HFF-Myc (cell line): ENCODE results near the gene COL4A6.

ENCODE experiments used
- DNase-seq: peaks from one replicate; pipeline ENCODE4 v3.0.0-alpha.2; 2011; ENCODE audit warnings: low read depth; ENCODE audit errors: extremely low read depth
- H3K4me3 ChIP-seq: replicated peaks from 2 replicates; pipeline ENCODE4 v1.5.1; 2011; ENCODE audit warnings: low read depth, mild to moderate bottlenecking, control low read depth, low read length
- CTCF ChIP-seq: IDR thresholded peaks from 2 replicates; pipeline ENCODE4 v1.5.1; 2012; ENCODE audit warnings: mild to moderate bottlenecking, low read depth, low read length, control low read depth; ENCODE audit errors: missing control alignments

COL4A6 gene

GRCh38 chrX:108312011-108312410 is 126.2 kb downstream of the COL4A6 start:
- TF ChIP-seq CTCF, result no peak
- no peak overlapping the region for H3K4me3 ChIP-seq
- no peak for DNase-seq

- no peak for TF ChIP-seq CTCF
- no peak overlapping the region for H3K4me3 ChIP-seq
- no peak for DNase-seq
These were observed 127.7 kb downstream of the COL4A6 start for GRCh38 chrX:108310506-108310905.

GRCh38 chrX:108309144-108309543 is 129.1 kb downstream of the COL4A6 start:
- no peak overlapping the region for H3K4me3 ChIP-seq
- no peak for DNase-seq
- no peak for TF ChIP-seq CTCF

GRCh38 chrX:108307132-108308085 is 130.8 kb downstream of the COL4A6 start:
- no peak for TF ChIP-seq CTCF
- H3K4me3 ChIP-seq, result no peak overlapping the region
- no peak for DNase-seq

- H3K4me3 ChIP-seq, result no peak overlapping the region
- TF ChIP-seq CTCF, result no peak
- DNase-seq, result no peak
These were observed 132.1 kb downstream of the COL4A6 start for GRCh38 chrX:108306086-108306485.

- no peak for TF ChIP-seq CTCF
- H3K4me3 ChIP-seq, result no peak overlapping the region
- no peak for DNase-seq
These were observed 133.5 kb downstream of the COL4A6 start for GRCh38 chrX:108304757-108305156.
